Measurements from ENCODE around the gene RGS2.

RGS2 gene

DNA sequence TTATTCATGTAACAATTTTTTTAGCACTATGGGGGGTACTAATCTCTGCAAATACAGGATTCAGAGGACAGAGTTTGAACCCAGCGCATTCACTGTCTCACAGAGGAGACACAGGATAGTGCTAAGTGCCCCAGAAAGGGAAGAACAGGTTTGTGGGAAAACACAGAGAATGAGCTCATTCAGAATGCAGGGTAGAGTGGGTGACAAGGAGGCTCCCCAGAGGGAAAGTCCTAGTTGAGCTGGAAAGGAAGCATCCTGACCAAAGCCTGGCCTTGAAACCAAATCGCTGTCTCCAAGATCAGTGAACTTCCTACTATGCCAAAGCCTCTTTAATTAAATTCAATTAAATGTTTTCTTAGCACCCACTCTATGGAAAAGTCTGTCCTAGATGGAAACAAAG is 19.0 kb upstream of the RGS2 start:
- in situ Hi-C loops (cut with HindIII; ENCODE audit: low sequenced_read_pairs) = loop anchor here (5.0 kb wide), 1 partner anchor 93 kb away; no protein-coding TSS in a partner anchor
- no peak for DNase-seq (ENCODE audit: low read depth)
- TF ChIP-seq, protein P1, sequence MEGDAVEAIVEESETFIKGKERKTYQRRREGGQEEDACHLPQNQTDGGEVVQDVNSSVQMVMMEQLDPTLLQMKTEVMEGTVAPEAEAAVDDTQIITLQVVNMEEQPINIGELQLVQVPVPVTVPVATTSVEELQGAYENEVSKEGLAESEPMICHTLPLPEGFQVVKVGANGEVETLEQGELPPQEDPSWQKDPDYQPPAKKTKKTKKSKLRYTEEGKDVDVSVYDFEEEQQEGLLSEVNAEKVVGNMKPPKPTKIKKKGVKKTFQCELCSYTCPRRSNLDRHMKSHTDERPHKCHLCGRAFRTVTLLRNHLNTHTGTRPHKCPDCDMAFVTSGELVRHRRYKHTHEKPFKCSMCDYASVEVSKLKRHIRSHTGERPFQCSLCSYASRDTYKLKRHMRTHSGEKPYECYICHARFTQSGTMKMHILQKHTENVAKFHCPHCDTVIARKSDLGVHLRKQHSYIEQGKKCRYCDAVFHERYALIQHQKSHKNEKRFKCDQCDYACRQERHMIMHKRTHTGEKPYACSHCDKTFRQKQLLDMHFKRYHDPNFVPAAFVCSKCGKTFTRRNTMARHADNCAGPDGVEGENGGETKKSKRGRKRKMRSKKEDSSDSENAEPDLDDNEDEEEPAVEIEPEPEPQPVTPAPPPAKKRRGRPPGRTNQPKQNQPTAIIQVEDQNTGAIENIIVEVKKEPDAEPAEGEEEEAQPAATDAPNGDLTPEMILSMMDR (IDR thresholded peaks at IDR 0.05; ENCODE audit: low read depth, low read length, missing control alignments) = no peak

GRCh38 chr1:192792628-192793027 is 16.2 kb upstream of the RGS2 start:
- DNase-seq (ENCODE audit: low read depth) = no peak
- in situ Hi-C loops (cut with HindIII; ENCODE audit: low sequenced_read_pairs) = no loop called here
- TF ChIP-seq, protein P1 (IDR thresholded peaks at IDR 0.05; ENCODE audit: low read depth, low read length, missing control alignments) = no peak
- H3K4me3 ChIP-seq (ENCODE audit: low read depth, low read length) = no peak overlapping the region

More for the DNA sequence above, 19.0 kb upstream of the RGS2 start:
- no peak overlapping the region for H3K4me3 ChIP-seq (ENCODE audit: low read depth, low read length)

GRCh38 chr1:192793983-192794767 is 14.7 kb upstream of the RGS2 start:
- no peak overlapping the region for H3K4me3 ChIP-seq (ENCODE audit: low read depth, low read length)
- no peak for DNase-seq (ENCODE audit: low read depth)
- in situ Hi-C loops (cut with HindIII; ENCODE audit: low sequenced_read_pairs) = no loop called here
- TF ChIP-seq, protein P1 (IDR thresholded peaks at IDR 0.05; ENCODE audit: low read depth, low read length, missing control alignments) = no peak

DNA sequence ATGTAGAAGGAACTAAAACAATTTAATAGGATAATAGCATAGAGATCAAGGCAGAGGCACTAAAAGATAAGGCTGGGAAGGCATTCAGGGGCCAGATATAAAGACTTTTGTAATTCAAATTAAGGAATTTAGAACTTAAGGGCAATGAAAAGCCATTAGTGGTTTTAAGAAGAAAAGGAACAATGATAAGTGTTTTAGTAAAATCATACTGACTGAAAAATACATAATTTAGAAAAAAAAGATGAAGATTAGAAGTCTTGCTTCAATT is 14.1 kb upstream of the RGS2 start:
- no peak for DNase-seq (ENCODE audit: low read depth)
- in situ Hi-C loops (cut with HindIII; ENCODE audit: low sequenced_read_pairs) = no loop called here
- no peak overlapping the region for H3K4me3 ChIP-seq (ENCODE audit: low read depth, low read length)
- TF ChIP-seq, protein P1 (IDR thresholded peaks at IDR 0.05; ENCODE audit: low read depth, low read length, missing control alignments) = no peak

GRCh38 chr1:192795916-192796618 is 12.8 kb upstream of the RGS2 start:
- no peak for DNase-seq (ENCODE audit: low read depth)
- in situ Hi-C loops (cut with HindIII; ENCODE audit: low sequenced_read_pairs) = no loop called here
- no peak overlapping the region for H3K4me3 ChIP-seq (ENCODE audit: low read depth, low read length)
- TF ChIP-seq, protein P1 (IDR thresholded peaks at IDR 0.05; ENCODE audit: low read depth, low read length, missing control alignments) = no peak

DNA sequence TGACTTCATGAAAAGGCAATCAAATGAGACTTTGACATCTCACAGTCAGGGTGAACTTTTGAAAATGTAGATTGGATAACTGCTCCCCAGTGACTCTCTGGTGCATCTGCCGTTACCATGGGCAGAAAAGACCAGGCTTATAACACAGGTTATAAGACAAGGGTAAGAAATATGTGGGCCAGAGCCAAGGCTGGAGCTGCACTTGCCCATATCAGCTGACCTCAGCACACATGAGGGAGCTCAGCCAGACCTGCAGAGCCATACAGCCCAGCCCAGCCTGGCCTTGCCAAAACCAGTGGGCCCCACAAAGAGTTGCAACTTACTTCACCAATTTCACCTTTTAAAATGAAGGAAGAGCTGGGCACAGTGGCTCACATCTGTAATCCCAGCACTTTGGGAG is 11.7 kb upstream of the RGS2 start:
- TF ChIP-seq, protein P1 (IDR thresholded peaks at IDR 0.05; ENCODE audit: low read depth, low read length, missing control alignments) = no peak
- in situ Hi-C loops (cut with HindIII; ENCODE audit: low sequenced_read_pairs) = no loop called here
- no peak for DNase-seq (ENCODE audit: low read depth)
- H3K4me3 ChIP-seq (ENCODE audit: low read depth, low read length) = no peak overlapping the region

Data from astrocyte of the cerebellum (primary cell).